ENCODE measurements around the gene ACKR1. TPM values are rescaled to one million over a fixed set of nuclear protein-coding genes. Genes with fewer than 3 reads are reported as not detected.

Gene ACKR1
- polyA plus RNA-seq, 1 of the 3 experiments (the other 2 are of a cell fraction) = 0.02 TPM

DNA sequence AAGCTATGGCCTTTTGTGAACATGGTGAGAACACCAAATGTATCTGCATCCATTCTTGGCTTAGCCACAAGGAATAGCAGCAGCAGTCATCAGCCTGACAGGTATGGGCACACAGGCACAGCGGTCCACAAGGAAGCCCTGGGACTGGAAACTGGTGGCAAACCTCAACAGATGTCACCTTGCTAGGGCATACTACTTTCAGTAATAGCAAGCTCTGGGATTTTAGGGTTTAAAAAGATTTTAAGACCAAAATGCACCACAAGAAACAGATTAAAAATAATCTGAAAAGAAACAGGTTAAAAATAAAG, 43.0 kb upstream of the ACKR1 start:
- no peak for DNase-seq
- H3K79me2 ChIP-seq (ENCODE audit: insufficient read depth) = no peaks in the 10 kb centered on the region
- H3K27ac ChIP-seq (ENCODE audit: low read depth in 2 of 2, low read length in 1 of 2) = no peak overlapping the region; a peak in 1 of 4 replicates
- TF ChIP-seq MXI1 (IDR thresholded peaks at IDR 0.05; ENCODE audit: low read depth, low read length) (no peak), FOSL2 (IDR thresholded peaks at IDR 0.05; ENCODE audit: borderline replicate concordance, low read depth) (no peak), RFX5 (IDR thresholded peaks at IDR 0.05; ENCODE audit: low read length) (no peak), SIN3A (IDR thresholded peaks at IDR 0.05; ENCODE audit: borderline replicate concordance, low read depth, low read length) (no peak), EZH2phosphoT487 (IDR thresholded peaks at IDR 0.05; ENCODE audit: borderline replicate concordance, low read depth) (no peak), TAF1 (IDR thresholded peaks at IDR 0.05; ENCODE audit: borderline replicate concordance, low read depth, low read length) (no peak), SMC3 (IDR thresholded peaks at IDR 0.05; ENCODE audit: low read depth, low read length) (no peak), TCF12 (IDR thresholded peaks at IDR 0.05) (no peak), NRF1 (IDR thresholded peaks at IDR 0.05; ENCODE audit: low read depth, low read length) (no peak), FOXJ3 (CRISPR knock-in tag; IDR thresholded peaks at IDR 0.05) (no peak), TEAD4 (IDR thresholded peaks at IDR 0.05; ENCODE audit: borderline replicate concordance, insufficient read depth) (no peak), MEF2A (IDR thresholded peaks at IDR 0.05; ENCODE audit: borderline replicate concordance, low read depth) (no peak)
- TF ChIP-seq, protein P1, sequence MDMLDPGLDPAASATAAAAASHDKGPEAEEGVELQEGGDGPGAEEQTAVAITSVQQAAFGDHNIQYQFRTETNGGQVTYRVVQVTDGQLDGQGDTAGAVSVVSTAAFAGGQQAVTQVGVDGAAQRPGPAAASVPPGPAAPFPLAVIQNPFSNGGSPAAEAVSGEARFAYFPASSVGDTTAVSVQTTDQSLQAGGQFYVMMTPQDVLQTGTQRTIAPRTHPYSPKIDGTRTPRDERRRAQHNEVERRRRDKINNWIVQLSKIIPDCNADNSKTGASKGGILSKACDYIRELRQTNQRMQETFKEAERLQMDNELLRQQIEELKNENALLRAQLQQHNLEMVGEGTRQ (IDR thresholded peaks at IDR 0.05; ENCODE audit: borderline replicate concordance, low read depth, low read length) = no peak
- TF ChIP-seq, protein P2, sequence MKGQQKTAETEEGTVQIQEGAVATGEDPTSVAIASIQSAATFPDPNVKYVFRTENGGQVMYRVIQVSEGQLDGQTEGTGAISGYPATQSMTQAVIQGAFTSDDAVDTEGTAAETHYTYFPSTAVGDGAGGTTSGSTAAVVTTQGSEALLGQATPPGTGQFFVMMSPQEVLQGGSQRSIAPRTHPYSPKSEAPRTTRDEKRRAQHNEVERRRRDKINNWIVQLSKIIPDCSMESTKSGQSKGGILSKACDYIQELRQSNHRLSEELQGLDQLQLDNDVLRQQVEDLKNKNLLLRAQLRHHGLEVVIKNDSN (IDR thresholded peaks at IDR 0.05; ENCODE audit: borderline replicate concordance, low read depth) = no peak
- TF ChIP-seq, protein P3, sequence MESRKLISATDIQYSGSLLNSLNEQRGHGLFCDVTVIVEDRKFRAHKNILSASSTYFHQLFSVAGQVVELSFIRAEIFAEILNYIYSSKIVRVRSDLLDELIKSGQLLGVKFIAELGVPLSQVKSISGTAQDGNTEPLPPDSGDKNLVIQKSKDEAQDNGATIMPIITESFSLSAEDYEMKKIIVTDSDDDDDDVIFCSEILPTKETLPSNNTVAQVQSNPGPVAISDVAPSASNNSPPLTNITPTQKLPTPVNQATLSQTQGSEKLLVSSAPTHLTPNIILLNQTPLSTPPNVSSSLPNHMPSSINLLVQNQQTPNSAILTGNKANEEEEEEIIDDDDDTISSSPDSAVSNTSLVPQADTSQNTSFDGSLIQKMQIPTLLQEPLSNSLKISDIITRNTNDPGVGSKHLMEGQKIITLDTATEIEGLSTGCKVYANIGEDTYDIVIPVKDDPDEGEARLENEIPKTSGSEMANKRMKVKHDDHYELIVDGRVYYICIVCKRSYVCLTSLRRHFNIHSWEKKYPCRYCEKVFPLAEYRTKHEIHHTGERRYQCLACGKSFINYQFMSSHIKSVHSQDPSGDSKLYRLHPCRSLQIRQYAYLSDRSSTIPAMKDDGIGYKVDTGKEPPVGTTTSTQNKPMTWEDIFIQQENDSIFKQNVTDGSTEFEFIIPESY (IDR thresholded peaks at IDR 0.05; ENCODE audit: borderline replicate concordance, low read depth) = no peak
- TF ChIP-seq, protein P4, sequence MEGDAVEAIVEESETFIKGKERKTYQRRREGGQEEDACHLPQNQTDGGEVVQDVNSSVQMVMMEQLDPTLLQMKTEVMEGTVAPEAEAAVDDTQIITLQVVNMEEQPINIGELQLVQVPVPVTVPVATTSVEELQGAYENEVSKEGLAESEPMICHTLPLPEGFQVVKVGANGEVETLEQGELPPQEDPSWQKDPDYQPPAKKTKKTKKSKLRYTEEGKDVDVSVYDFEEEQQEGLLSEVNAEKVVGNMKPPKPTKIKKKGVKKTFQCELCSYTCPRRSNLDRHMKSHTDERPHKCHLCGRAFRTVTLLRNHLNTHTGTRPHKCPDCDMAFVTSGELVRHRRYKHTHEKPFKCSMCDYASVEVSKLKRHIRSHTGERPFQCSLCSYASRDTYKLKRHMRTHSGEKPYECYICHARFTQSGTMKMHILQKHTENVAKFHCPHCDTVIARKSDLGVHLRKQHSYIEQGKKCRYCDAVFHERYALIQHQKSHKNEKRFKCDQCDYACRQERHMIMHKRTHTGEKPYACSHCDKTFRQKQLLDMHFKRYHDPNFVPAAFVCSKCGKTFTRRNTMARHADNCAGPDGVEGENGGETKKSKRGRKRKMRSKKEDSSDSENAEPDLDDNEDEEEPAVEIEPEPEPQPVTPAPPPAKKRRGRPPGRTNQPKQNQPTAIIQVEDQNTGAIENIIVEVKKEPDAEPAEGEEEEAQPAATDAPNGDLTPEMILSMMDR (IDR thresholded peaks at IDR 0.05) = no peak
- TF ChIP-seq, protein P5, sequence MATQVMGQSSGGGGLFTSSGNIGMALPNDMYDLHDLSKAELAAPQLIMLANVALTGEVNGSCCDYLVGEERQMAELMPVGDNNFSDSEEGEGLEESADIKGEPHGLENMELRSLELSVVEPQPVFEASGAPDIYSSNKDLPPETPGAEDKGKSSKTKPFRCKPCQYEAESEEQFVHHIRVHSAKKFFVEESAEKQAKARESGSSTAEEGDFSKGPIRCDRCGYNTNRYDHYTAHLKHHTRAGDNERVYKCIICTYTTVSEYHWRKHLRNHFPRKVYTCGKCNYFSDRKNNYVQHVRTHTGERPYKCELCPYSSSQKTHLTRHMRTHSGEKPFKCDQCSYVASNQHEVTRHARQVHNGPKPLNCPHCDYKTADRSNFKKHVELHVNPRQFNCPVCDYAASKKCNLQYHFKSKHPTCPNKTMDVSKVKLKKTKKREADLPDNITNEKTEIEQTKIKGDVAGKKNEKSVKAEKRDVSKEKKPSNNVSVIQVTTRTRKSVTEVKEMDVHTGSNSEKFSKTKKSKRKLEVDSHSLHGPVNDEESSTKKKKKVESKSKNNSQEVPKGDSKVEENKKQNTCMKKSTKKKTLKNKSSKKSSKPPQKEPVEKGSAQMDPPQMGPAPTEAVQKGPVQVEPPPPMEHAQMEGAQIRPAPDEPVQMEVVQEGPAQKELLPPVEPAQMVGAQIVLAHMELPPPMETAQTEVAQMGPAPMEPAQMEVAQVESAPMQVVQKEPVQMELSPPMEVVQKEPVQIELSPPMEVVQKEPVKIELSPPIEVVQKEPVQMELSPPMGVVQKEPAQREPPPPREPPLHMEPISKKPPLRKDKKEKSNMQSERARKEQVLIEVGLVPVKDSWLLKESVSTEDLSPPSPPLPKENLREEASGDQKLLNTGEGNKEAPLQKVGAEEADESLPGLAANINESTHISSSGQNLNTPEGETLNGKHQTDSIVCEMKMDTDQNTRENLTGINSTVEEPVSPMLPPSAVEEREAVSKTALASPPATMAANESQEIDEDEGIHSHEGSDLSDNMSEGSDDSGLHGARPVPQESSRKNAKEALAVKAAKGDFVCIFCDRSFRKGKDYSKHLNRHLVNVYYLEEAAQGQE (IDR thresholded peaks at IDR 0.05; ENCODE audit: low read depth, low read length) = no peak
- ChIA-PET CTCF (interaction anchor here (0.8 to 20.8 kb wide), 18 partner anchors 9 to 731 kb away, joined by 3 to 660 read pairs (median 6); partner anchors contain the start of genes ACKR1 and CADM3), POLR2A (no interaction called here)
- H2AFZ ChIP-seq (ENCODE audit: low read depth) = no peak overlapping the region
- no peaks in the 10 kb centered on the region; the same call in 1 of the 2 replicates for H3K27me3 ChIP-seq (ENCODE audit: insufficient read depth)
- no peaks in the 10 kb centered on the region for H4K20me1 ChIP-seq (ENCODE audit: insufficient read depth)
- H3K9me2 ChIP-seq = no peaks in the 10 kb centered on the region
- H3K4me3 ChIP-seq (ENCODE audit: low read depth in 2 of 2, low read length in 1 of 2) = 0 out of 4 replicates have a peak overlapping the region, but pooled peaks of 1 of the 2 experiments have one; percentile 43
- H3K4me2 ChIP-seq = peak overlapping the region; percentile 56; the same call in 1 of the 2 replicates
- H3K36me3 ChIP-seq (replicated peaks in 1 of 2; ENCODE audit: control insufficient read depth in 1 of 2, insufficient read depth in 2 of 2, low read length in 1 of 2) = no peaks in the 10 kb centered on the region
- H3K4me1 ChIP-seq (ENCODE audit: control insufficient read depth in 1 of 2, insufficient read depth in 2 of 2, low read depth in 1 of 2, low read length in 1 of 2) = peaks cover 0 to 12% of the 10 kb centered on the region in 2 experiments; a peak in 2 of 4 replicates
- H3F3A ChIP-seq (replicated peaks; ENCODE audit: insufficient read depth) = peaks cover 6% of the 10 kb centered on the region
- 50% methylated on average over 1 of the region's 1 CpG for WGBS (ENCODE audit: low lambda C conversion rate)
- H3K9me3 ChIP-seq = no peaks in the 10 kb centered on the region
- H3K9ac ChIP-seq = no peak overlapping the region
